Inflammatory macrophage (primary cell): ENCODE data around the gene TRIM3.

Experiments used
- DNase-seq, 2 donors: peaks; one replicate each; pipeline ENCODE4 v3.0.0-alpha.2; 2020 to 2022

Gene TRIM3

GRCh38 chr11:6480299-6480914 is 6.7 kb upstream of the TRIM3 start:
- no peak for DNase-seq

GRCh38 chr11:6476571-6476970 is 2.8 kb upstream of the TRIM3 start:
- DNase-seq = no peak

GRCh38 chr11:6475936-6476335 is 2.2 kb upstream of the TRIM3 start:
- DNase-seq = no peak

- DNase-seq = no peak
These were observed 1.2 kb upstream of the TRIM3 start for GRCh38 chr11:6474806-6475500.

- DNase-seq = no peak
These were observed 662 bp upstream of the TRIM3 start for GRCh38 chr11:6474413-6474792.

- DNase-seq = no peak
These were observed 807 bp downstream of the TRIM3 start for GRCh38 chr11:6472934-6473333.

- DNase-seq = no peak
These were observed 4.1 kb downstream of the TRIM3 start for GRCh38 chr11:6469599-6469998.

GRCh38 chr11:6468712-6469495 is 4.8 kb downstream of the TRIM3 start:
- DNase-seq = peak; percentile 60 to 68

GRCh38 chr11:6459099-6459450 is 14.7 kb downstream of the TRIM3 start:
- no peak for DNase-seq

- no peak for DNase-seq
These were observed 15.2 kb downstream of the TRIM3 start for GRCh38 chr11:6458352-6459098.

GRCh38 chr11:6457581-6458320 is 16.0 kb downstream of the TRIM3 start:
- no peak for DNase-seq

- DNase-seq = no peak
These were observed 17.2 kb downstream of the TRIM3 start for GRCh38 chr11:6456361-6457073.

GRCh38 chr11:6455070-6455469 is 18.7 kb downstream of the TRIM3 start:
- DNase-seq = no peak

- DNase-seq = no peak
These were observed 20.6 kb downstream of the TRIM3 start for GRCh38 chr11:6453152-6453551.

GRCh38 chr11:6452219-6452618 is 21.5 kb downstream of the TRIM3 start:
- no peak for DNase-seq

GRCh38 chr11:6448574-6448973 is 25.2 kb downstream of the TRIM3 start:
- DNase-seq = no peak

- DNase-seq = peak; percentile 50 to 65
These were observed 30.3 kb downstream of the TRIM3 start for GRCh38 chr11:6443269-6444003.

- DNase-seq = no peak
These were observed 31.3 kb downstream of the TRIM3 start for GRCh38 chr11:6442441-6442840.

- DNase-seq = no peak
These were observed 32.8 kb downstream of the TRIM3 start, which contains the start of gene HPX for GRCh38 chr11:6440906-6441358. Gene HPX, minus strand, starts transcription at chr11:6440987. Its CDS starts 24 bp downstream, at chr11:6440963.

GRCh38 chr11:6438979-6439571 is 34.7 kb downstream of the TRIM3 start:
- DNase-seq = peak; percentile 80 to 82
